Brain pericyte (primary cell): Measurements from ENCODE around the gene DAND5.
A peak's percentile ranks its signal among the peaks of the same experiment; 100 is the strongest.

Experiments
- DNase-seq: peaks from one replicate; pipeline ENCODE4 v3.0.0-alpha.2; 2012; ENCODE audit warnings: low read depth, low spot score

Gene DAND5

GRCh38 chr19:13022111-13022858, 52.9 kb downstream of the DAND5 start:
- DNase-seq = no peak

GRCh38 chr19:13022859-13023636, 53.7 kb downstream of the DAND5 start:
- peak; percentile 48 for DNase-seq

- no peak for DNase-seq
Observed at GRCh38 chr19:13023656-13024055, 54.3 kb downstream of the DAND5 start.
